K562 (cell line): ENCODE measurements around the gene SMAD3. TPM values are rescaled to one million over a fixed set of nuclear protein-coding genes. Genes with fewer than 3 reads are reported as not detected.
A peak's percentile ranks its signal among the peaks of the same experiment; 100 is the strongest.

Source experiments
- CBFB ChIP-seq: sonication (generic); formaldehyde crosslinking; IDR thresholded peaks from 2 replicates; pipeline ENCODE4 v1.4.0; 2020; ENCODE audit warnings: mild to moderate bottlenecking, missing genetic modification reagents
- CBX1 ChIP-seq: sonication (generic); IDR thresholded peaks from 2 replicates; pipeline ENCODE4 v1.6.1; 2016; ENCODE audit warnings: antibody characterized with exemption, low read depth, mild to moderate bottlenecking
- DACH1 ChIP-seq: fragments of 450-650 bp; IDR thresholded peaks from 2 replicates; pipeline ENCODE4 v1.6.1; 2018; ENCODE audit not compliant: partially characterized antibody
- DDX20 ChIP-seq: fragments of 450-650 bp; IDR thresholded peaks from 2 replicates; pipeline ENCODE4 v1.6.1; 2016; ENCODE audit warnings: missing genetic modification characterization, low read depth, mild to moderate bottlenecking, missing compliant biosample characterization, moderate library complexity
- JUND ChIP-seq, 2 experiments: IDR thresholded peaks; 2 replicates in 1 of 2; 3 replicates in 1 of 2; pipeline ENCODE4 v1.6.1; 2011; ENCODE audit warnings: borderline replicate concordance in 2 of 2, low read depth in 2 of 2, low read length in 2 of 2, improper control_type of control experiment in 1 of 2, missing biosample characterization in 1 of 2, missing genetic modification characterization in 1 of 2, missing genetic modification reagents in 1 of 2
- LCOR ChIP-seq: sonication (generic); formaldehyde crosslinking; IDR thresholded peaks from 2 replicates; pipeline ENCODE4 v1.8.0; 2022; ENCODE audit warnings: mild to moderate bottlenecking, missing genetic modification reagents
- MYBL2 ChIP-seq, 2 experiments: fragments of 450-650 bp in 1 of 2; sonication (generic) in 1 of 2; formaldehyde crosslinking in 1 of 2; IDR thresholded peaks; 2 replicates each; pipeline versions ENCODE4 v1.6.1 to v1.8.1; 2017 to 2022; ENCODE audit warnings: borderline replicate concordance in 1 of 2, inconsistent platforms in 1 of 2, low read depth in 1 of 2, mild to moderate bottlenecking in 1 of 2, missing genetic modification reagents in 1 of 2, moderate library complexity in 1 of 2
- SREBF2 ChIP-seq: sonication (generic); formaldehyde crosslinking; IDR thresholded peaks from 2 replicates; pipeline ENCODE4 v1.4.0; 2020; ENCODE audit warnings: mild to moderate bottlenecking, missing genetic modification reagents
- ZNF699 ChIP-seq: fragments of 250-450 bp; sonication (Bioruptor Pico); IDR thresholded peaks from 2 replicates; pipeline ENCODE4 v1.8.0; 2021; ENCODE audit warnings: mild to moderate bottlenecking, moderate library complexity; ENCODE audit not compliant: insufficient replicate concordance
- polyA plus RNA-seq, 8 experiments: library from polyadenylated mRNA; depleted of rRNA in 4 of 8; stranded (reverse) in 5 of 8; unstranded in 3 of 8; fragments of >200 nt; fragmentation: Nextera tagmentation in 2 of 8; fragmentation: Illumina TruSeq in 1 of 8; extraction: Ambion mirVana in 2 of 8; extraction: Trizol in 1 of 8; gene quantifications; 2 replicates each; pipeline versions ENCODE4 v1.2.1 to v1.2.3, GENCODE V29; 2011 to 2014; ENCODE audit warnings: inconsistent platforms in 1 of 8, missing spikeins in 1 of 8
- total RNA-seq, 7 experiments: library from RNA; depleted of rRNA in 6 of 7; stranded (reverse); fragments of >200 nt in 6 of 7; fragmentation: Illumina TruSeq in 2 of 7; extraction: Trizol in 2 of 7; gene quantifications; 2 replicates each; pipeline versions ENCODE4 v1.2.1 to v1.2.3, GENCODE V29; 2011 to 2021; ENCODE audit warnings: low replicate concordance in 1 of 7
- TF ChIP-seq, protein P1 (sequence below): fragments of 250-450 bp; sonication (Bioruptor Pico); IDR thresholded peaks from 2 replicates; pipeline ENCODE4 v1.8.0; 2021; ENCODE audit warnings: mild to moderate bottlenecking, moderate library complexity
- TF ChIP-seq, protein P2 (sequence below): sonication (generic); formaldehyde crosslinking; IDR thresholded peaks from 2 replicates; pipeline ENCODE4 v1.8.1; 2023; ENCODE audit warnings: mild to moderate bottlenecking, missing genetic modification reagents
- TF ChIP-seq, protein P3 (sequence below), 2 experiments: fragments of 200-800 bp in 1 of 2; sonication (Bioruptor generic) in 1 of 2; sonication (generic) in 1 of 2; formaldehyde crosslinking in 1 of 2; IDR thresholded peaks in 1 of 2; conservative IDR thresholded peaks in 1 of 2; 2 replicates each; pipeline versions ENCODE4 v1.5.0 to v1.6.1; 2016 to 2020; ENCODE audit warnings: missing compliant biosample characterization in 1 of 2, missing genetic modification characterization in 1 of 2, missing genetic modification reagents in 1 of 2

Gene SMAD3
- total and polyA plus RNA-seq, 9 of the 15 experiments (the other 6 are each of a cell fraction or from before 2014, with no cell fraction given) = 4.3 to 39.2 (median 11.1) TPM

DNA sequence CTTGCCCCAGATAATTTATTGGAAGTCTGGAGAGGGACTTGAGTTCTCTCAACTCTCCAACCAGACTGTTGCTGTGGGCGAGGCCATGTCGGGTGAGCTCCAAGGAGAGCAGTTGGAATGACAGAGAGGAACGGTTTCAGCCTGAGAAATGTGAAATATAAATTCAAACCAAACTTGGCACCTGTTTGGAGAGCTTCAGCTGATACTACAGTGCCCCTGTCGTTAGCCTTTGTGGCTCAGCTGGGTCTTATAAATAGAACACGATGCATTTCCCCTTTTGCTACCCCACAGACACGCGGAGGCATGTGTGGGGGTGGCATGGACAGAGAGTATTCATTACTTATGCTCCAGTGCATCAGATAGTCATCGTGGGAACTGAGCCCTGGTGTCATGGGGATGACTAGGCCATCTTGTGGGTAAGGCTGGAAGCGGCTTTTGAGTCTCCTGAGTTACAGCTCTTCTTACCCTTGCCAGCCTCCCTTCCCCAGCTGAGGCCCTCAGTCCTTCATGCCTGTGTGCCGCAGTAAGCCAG lies 15.6 kb downstream of the SMAD3 start (continued):
- no peak for TF ChIP-seq DDX20
- no peak for TF ChIP-seq LCOR (CRISPR knock-in tag)
- peak; percentile 77; the same call in 1 of the 2 replicates for TF ChIP-seq JUND (IDR thresholded peaks at IDR 0.05; ENCODE audit: borderline replicate concordance, low read depth, low read length)
- TF ChIP-seq JUND (tag; IDR thresholded peaks at IDR 0.05; ENCODE audit: borderline replicate concordance, low read depth, low read length) = peak; percentile 74; the same call in 1 of the 3 replicates
- TF ChIP-seq, protein P1, sequence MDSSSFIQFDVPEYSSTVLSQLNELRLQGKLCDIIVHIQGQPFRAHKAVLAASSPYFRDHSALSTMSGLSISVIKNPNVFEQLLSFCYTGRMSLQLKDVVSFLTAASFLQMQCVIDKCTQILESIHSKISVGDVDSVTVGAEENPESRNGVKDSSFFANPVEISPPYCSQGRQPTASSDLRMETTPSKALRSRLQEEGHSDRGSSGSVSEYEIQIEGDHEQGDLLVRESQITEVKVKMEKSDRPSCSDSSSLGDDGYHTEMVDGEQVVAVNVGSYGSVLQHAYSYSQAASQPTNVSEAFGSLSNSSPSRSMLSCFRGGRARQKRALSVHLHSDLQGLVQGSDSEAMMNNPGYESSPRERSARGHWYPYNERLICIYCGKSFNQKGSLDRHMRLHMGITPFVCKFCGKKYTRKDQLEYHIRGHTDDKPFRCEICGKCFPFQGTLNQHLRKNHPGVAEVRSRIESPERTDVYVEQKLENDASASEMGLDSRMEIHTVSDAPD (CRISPR knock-in tag) = no peak
- no peak for TF ChIP-seq SREBF2 (CRISPR knock-in tag)
- TF ChIP-seq, protein P2, sequence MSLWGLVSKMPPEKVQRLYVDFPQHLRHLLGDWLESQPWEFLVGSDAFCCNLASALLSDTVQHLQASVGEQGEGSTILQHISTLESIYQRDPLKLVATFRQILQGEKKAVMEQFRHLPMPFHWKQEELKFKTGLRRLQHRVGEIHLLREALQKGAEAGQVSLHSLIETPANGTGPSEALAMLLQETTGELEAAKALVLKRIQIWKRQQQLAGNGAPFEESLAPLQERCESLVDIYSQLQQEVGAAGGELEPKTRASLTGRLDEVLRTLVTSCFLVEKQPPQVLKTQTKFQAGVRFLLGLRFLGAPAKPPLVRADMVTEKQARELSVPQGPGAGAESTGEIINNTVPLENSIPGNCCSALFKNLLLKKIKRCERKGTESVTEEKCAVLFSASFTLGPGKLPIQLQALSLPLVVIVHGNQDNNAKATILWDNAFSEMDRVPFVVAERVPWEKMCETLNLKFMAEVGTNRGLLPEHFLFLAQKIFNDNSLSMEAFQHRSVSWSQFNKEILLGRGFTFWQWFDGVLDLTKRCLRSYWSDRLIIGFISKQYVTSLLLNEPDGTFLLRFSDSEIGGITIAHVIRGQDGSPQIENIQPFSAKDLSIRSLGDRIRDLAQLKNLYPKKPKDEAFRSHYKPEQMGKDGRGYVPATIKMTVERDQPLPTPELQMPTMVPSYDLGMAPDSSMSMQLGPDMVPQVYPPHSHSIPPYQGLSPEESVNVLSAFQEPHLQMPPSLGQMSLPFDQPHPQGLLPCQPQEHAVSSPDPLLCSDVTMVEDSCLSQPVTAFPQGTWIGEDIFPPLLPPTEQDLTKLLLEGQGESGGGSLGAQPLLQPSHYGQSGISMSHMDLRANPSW (CRISPR knock-in tag) = no peak
- TF ChIP-seq ZNF699 (CRISPR knock-in tag) = no peak
- TF ChIP-seq CBX1 = 0 out of 2 replicates have a peak, but pooled peaks have one; percentile 37
- TF ChIP-seq, protein P3, sequence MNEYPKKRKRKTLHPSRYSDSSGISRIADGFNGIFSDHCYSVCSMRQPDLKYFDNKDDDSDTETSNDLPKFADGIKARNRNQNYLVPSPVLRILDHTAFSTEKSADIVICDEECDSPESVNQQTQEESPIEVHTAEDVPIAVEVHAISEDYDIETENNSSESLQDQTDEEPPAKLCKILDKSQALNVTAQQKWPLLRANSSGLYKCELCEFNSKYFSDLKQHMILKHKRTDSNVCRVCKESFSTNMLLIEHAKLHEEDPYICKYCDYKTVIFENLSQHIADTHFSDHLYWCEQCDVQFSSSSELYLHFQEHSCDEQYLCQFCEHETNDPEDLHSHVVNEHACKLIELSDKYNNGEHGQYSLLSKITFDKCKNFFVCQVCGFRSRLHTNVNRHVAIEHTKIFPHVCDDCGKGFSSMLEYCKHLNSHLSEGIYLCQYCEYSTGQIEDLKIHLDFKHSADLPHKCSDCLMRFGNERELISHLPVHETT (CRISPR knock-in tag; conservative IDR thresholded peaks at IDR 0.05 in 1 of 2, IDR thresholded peaks at IDR 0.05 in 1 of 2) = peak in 1 of 2 experiments; percentile 69; a peak in 1 of 4 replicates
- TF ChIP-seq MYBL2 (IDR thresholded peaks at IDR 0.05; ENCODE audit: low read depth) = no peak
- no peak for TF ChIP-seq MYBL2 (CRISPR knock-in tag; IDR thresholded peaks at IDR 0.05; ENCODE audit: borderline replicate concordance)
- TF ChIP-seq CBFB = no peak
- no peak for TF ChIP-seq DACH1
